ENCODE measurements around the gene CCNYL1.

CCNYL1 gene

DNA sequence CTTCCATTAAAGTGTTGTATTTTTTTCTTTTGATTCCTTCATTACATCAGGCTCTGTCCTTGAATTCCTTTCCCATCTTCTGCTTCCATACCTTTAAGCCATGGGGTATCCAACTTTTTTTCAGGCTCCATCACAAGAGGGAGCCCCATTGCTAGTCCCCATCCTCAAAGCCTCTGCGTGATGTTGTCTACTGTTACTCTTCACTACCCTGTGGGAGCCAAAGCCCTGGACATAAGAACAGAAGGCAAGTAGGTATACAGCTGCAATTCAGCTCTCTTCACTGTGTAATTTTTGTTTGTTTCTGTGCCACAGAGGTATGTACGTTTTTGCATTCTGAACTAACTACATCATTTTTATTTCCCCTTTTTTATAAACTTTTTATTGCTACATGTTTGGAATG, 36.6 kb upstream of the CCNYL1 start:
- no peak for DNase-seq (ENCODE audit: low spot score)
- CTCF ChIA-PET, result no interaction called here
- no peak for TF ChIP-seq CTCF (conservative IDR thresholded peaks at IDR 0.05; ENCODE audit: low read depth)
- H3K27ac ChIP-seq, result no peak overlapping the region
- POLR2A ChIA-PET (ENCODE audit: low non-redundant PET), result no interaction called here

- TF ChIP-seq CTCF (conservative IDR thresholded peaks at IDR 0.05; ENCODE audit: low read depth), result no peak
- ChIA-PET POLR2A (ENCODE audit: low non-redundant PET) (no interaction called here), CTCF (no interaction called here)
- DNase-seq (ENCODE audit: low spot score), result peak; percentile 58
- H3K27ac ChIP-seq, result no peak overlapping the region
Observed at GRCh38 chr2:207676827-207677354, 34.5 kb upstream of the CCNYL1 start.

DNA sequence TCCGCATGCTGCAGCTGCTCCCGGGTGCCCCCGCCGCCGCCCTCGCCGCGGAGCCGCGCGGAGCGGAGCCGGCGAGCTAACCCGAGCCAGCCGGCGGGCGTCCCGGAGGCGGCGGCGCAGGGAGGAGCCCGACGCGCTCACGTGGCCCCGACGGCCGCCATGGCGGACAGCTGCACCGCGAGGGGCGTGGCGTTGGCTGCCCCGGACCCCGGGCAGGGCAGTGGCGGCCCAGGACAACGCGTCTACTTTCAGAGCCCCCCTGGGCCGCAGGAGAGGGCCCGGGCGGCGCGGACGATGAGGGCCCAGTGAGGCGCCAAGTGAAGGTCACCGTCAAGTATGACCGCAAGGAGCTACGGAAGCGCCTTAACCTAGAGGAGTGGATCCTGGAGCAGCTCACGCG, 30.0 kb upstream of the CCNYL1 start:
- POLR2A ChIA-PET (ENCODE audit: low non-redundant PET), result no interaction called here
- H3K27ac ChIP-seq, result no peak overlapping the region
- TF ChIP-seq CTCF (conservative IDR thresholded peaks at IDR 0.05; ENCODE audit: low read depth), result no peak
- CTCF ChIA-PET, result no interaction called here
- no peak for DNase-seq (ENCODE audit: low spot score)

- TF ChIP-seq CTCF (conservative IDR thresholded peaks at IDR 0.05; ENCODE audit: low read depth), result no peak
- DNase-seq (ENCODE audit: low spot score), result no peak
- ChIA-PET CTCF (interaction anchor here (0.7 kb wide), 1 partner anchor 15 kb away, joined by 3 read pairs; no protein-coding TSS in a partner anchor), POLR2A (ENCODE audit: low non-redundant PET) (no interaction called here)
- H3K27ac ChIP-seq, result no peak overlapping the region
Observed at GRCh38 chr2:207682557-207682956, 28.9 kb upstream of the CCNYL1 start.

- no peak for TF ChIP-seq CTCF (conservative IDR thresholded peaks at IDR 0.05; ENCODE audit: low read depth)
- ChIA-PET POLR2A (ENCODE audit: low non-redundant PET) (interaction anchor here (0.9 to 1.1 kb wide), 2 partner anchors 28 to 57 kb away, joined by 3 to 4 read pairs; partner anchors contain the start of gene CCNYL1), CTCF (no interaction called here)
- H3K27ac ChIP-seq, result no peak overlapping the region
- DNase-seq (ENCODE audit: low spot score), result no peak
Observed at GRCh38 chr2:207683438-207683837, 28.0 kb upstream of the CCNYL1 start.

DNA sequence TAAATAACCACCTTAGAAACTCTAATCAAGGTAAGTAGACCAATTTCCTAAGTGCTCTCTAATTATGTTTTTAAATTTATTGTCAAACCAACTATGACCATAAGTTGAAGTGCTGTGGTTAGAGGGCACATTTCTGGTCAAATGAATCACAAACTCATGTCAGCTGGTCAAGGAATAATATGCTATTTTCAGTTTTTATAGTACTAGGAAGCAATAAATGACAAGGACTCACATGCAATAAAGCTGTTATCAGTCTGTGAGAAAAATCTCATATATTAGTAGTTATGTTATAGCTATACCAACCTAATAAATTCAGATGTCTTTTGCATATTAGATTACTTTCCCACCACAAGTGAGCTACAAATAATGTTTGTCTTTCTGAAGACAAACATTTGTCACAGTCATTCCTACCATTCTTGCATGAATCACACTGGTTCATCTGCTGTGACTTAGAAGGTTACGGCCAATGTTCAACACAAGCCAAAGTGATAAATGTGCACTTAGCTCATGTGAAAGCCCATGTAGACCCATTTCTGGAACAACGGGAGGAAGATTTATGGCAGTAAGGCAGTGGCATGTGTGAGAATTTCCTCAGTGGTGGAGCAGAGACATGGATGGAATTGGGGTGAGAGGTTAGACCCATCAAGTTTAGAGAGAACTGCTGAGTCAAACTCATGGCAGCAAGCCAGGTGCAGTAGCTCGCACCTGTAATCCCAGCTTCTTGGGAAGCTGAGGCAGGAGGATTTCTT, 27.4 kb upstream of the CCNYL1 start:
- no peak for DNase-seq (ENCODE audit: low spot score)
- no peak overlapping the region for H3K27ac ChIP-seq
- POLR2A ChIA-PET (ENCODE audit: low non-redundant PET), result interaction anchor here (0.9 to 1.1 kb wide), 2 partner anchors 27 to 58 kb away, joined by 3 to 4 read pairs; partner anchors contain the start of gene CCNYL1
- CTCF ChIA-PET, result interaction anchor here (0.6 kb wide), 1 partner anchor 25 kb away, joined by 3 read pairs; no protein-coding TSS in a partner anchor
- no peak for TF ChIP-seq CTCF (conservative IDR thresholded peaks at IDR 0.05; ENCODE audit: low read depth)

Measured in RWPE1 (cell line).